Measurements from ENCODE around the gene BDH1. TPM values are rescaled to one million over a fixed set of nuclear protein-coding genes. Genes with fewer than 3 reads are reported as not detected.

Gene BDH1
- polyA plus RNA-seq, 1 donor (not counting 4 experiments of a cell fraction or from before 2014, with no cell fraction given), result 30.2 TPM

GRCh38 chr3:197564097-197564843 lies 8.5 kb upstream of the BDH1 start:
- H3K9ac ChIP-seq (ENCODE audit: control insufficient read depth, extremely low read depth, insufficient read depth, low read length), result no peak overlapping the region
- FAIRE-seq (no peak), DNase-seq (ENCODE audit: low read depth, low spot score) (no peak)
- no peaks in the 10 kb centered on the region for H3K79me2 ChIP-seq (ENCODE audit: control insufficient read depth, insufficient read depth, low read length)
- H3K36me3 ChIP-seq (ENCODE audit: control insufficient read depth in 2 of 2, extremely low read depth in 1 of 2, insufficient read depth in 2 of 2, low read length in 2 of 2), result no peaks in the 10 kb centered on the region
- H3K4me3 ChIP-seq (ENCODE audit: control insufficient read depth in 2 of 3, extremely low read depth in 1 of 3, insufficient read depth in 2 of 3, low read depth in 1 of 3, low read length in 3 of 3), result no peak overlapping the region
- no peak for TF ChIP-seq CTCF (optimal IDR thresholded peaks at IDR 0.05 in 1 of 3, IDR thresholded peaks at IDR 0.05 in 1 of 3, conservative IDR thresholded peaks at IDR 0.05 in 1 of 3; ENCODE audit: extremely low read depth in 1 of 3, insufficient read depth in 2 of 3, low read length in 3 of 3)
- no peak for TF ChIP-seq EZH2 (IDR thresholded peaks at IDR 0.05; ENCODE audit: low read length)
- peaks cover 4% of the 10 kb centered on the region for H3K27me3 ChIP-seq (ENCODE audit: control insufficient read depth, extremely low read depth, insufficient read depth, low read length)
- no peaks in the 10 kb centered on the region for H3K9me3 ChIP-seq (ENCODE audit: control insufficient read depth, low read depth, low read length)
- H3K27ac ChIP-seq (ENCODE audit: control insufficient read depth, insufficient read depth, low read length), result no peak overlapping the region
- no peaks in the 10 kb centered on the region for H4K20me1 ChIP-seq (ENCODE audit: control insufficient read depth, extremely low read depth, insufficient read depth, low read length)
- dilution Hi-C loops (cut with MboI; ENCODE audit: extremely low pct_ligation_motif_present, low sequenced_read_pairs), result no loop called here
- H3K9me1 ChIP-seq (ENCODE audit: control insufficient read depth, extremely low read depth, insufficient read depth, low read length), result no peaks in the 10 kb centered on the region
- H2AFZ ChIP-seq (ENCODE audit: control insufficient read depth, low read length), result no peak overlapping the region
- H3K4me2 ChIP-seq (ENCODE audit: control insufficient read depth, extremely low read depth, insufficient read depth, low read depth, low read length), result no peak overlapping the region
- H3K4me1 ChIP-seq (ENCODE audit: control insufficient read depth, extremely low read depth, insufficient read depth, low read length), result no peaks in the 10 kb centered on the region

GRCh38 chr3:197562398-197563251 lies 6.9 kb upstream of the BDH1 start:
- Histone ChIP-seq H3K36me3 (ENCODE audit: control insufficient read depth in 2 of 2, extremely low read depth in 1 of 2, insufficient read depth in 2 of 2, low read length in 2 of 2) (no peaks in the 10 kb centered on the region), H3K27me3 (ENCODE audit: control insufficient read depth, extremely low read depth, insufficient read depth, low read length) (peaks cover under 1% of the 10 kb centered on the region), H4K20me1 (ENCODE audit: control insufficient read depth, extremely low read depth, insufficient read depth, low read length) (no peaks in the 10 kb centered on the region), H3K4me1 (ENCODE audit: control insufficient read depth, extremely low read depth, insufficient read depth, low read length) (no peaks in the 10 kb centered on the region), H3K4me3 (ENCODE audit: control insufficient read depth in 2 of 3, extremely low read depth in 1 of 3, insufficient read depth in 2 of 3, low read depth in 1 of 3, low read length in 3 of 3) (no peak overlapping the region), H2AFZ (ENCODE audit: control insufficient read depth, low read length) (no peak overlapping the region), H3K9me1 (ENCODE audit: control insufficient read depth, extremely low read depth, insufficient read depth, low read length) (no peaks in the 10 kb centered on the region), H3K4me2 (ENCODE audit: control insufficient read depth, extremely low read depth, insufficient read depth, low read depth, low read length) (no peak overlapping the region), H3K79me2 (ENCODE audit: control insufficient read depth, insufficient read depth, low read length) (no peaks in the 10 kb centered on the region), H3K9me3 (ENCODE audit: control insufficient read depth, low read depth, low read length) (no peaks in the 10 kb centered on the region), H3K9ac (ENCODE audit: control insufficient read depth, extremely low read depth, insufficient read depth, low read length) (no peak overlapping the region), H3K27ac (ENCODE audit: control insufficient read depth, insufficient read depth, low read length) (no peak overlapping the region)
- dilution Hi-C loops (cut with MboI; ENCODE audit: extremely low pct_ligation_motif_present, low sequenced_read_pairs), result no loop called here
- no peak for DNase-seq (ENCODE audit: low read depth, low spot score)
- FAIRE-seq, result no peak
- no peak for TF ChIP-seq CTCF (optimal IDR thresholded peaks at IDR 0.05 in 1 of 3, IDR thresholded peaks at IDR 0.05 in 1 of 3, conservative IDR thresholded peaks at IDR 0.05 in 1 of 3; ENCODE audit: extremely low read depth in 1 of 3, insufficient read depth in 2 of 3, low read length in 3 of 3)
- TF ChIP-seq EZH2 (IDR thresholded peaks at IDR 0.05; ENCODE audit: low read length), result no peak
